Measurements from ENCODE around the gene PPP1R12A. TPM values are rescaled to one million over a fixed set of nuclear protein-coding genes. Genes with fewer than 3 reads are reported as not detected.

The PPP1R12A gene
- total and polyA plus RNA-seq, 4 donors = 13.2 to 250 (median 38.2) TPM

GRCh38 chr12:79835377-79835843, 99.5 kb downstream of the PPP1R12A start:
- TF ChIP-seq CTCF (IDR thresholded peaks at IDR 0.05; ENCODE audit: control extremely low read depth, extremely low read depth) = no peak

GRCh38 chr12:79834712-79835376, 100.1 kb downstream of the PPP1R12A start:
- Histone ChIP-seq H3K27ac (ENCODE audit: low read depth in 1 of 2, low read length in 1 of 2) (no peak overlapping the region), H3K4me1 (ENCODE audit: control insufficient read depth in 5 of 5, insufficient read depth in 5 of 5, low read length in 5 of 5) (peaks cover 0 to 14% (median 0%) of the 10 kb centered on the region in 5 donors), H3K27me3 (ENCODE audit: control insufficient read depth in 3 of 3, insufficient read depth in 3 of 3, low read length in 2 of 3) (no peaks in the 10 kb centered on the region), H3K36me3 (ENCODE audit: control insufficient read depth in 4 of 4, insufficient read depth in 4 of 4, low read length in 4 of 4) (peaks cover 0 to 12% (median 9%) of the 10 kb centered on the region in 4 donors), H3K9me3 (ENCODE audit: control insufficient read depth in 4 of 4, insufficient read depth in 3 of 4, low read length in 3 of 4) (peaks cover 0 to 7% (median 3%) of the 10 kb centered on the region in 4 donors), H3K4me3 (no peak overlapping the region), H3K9ac (ENCODE audit: insufficient read depth in 1 of 2, low read length in 2 of 2) (no peak overlapping the region)
- WGBS, 2 donors = 90 to 98% methylated on average over 3 of the region's 3 CpGs
- no peak for TF ChIP-seq CTCF (IDR thresholded peaks at IDR 0.05; ENCODE audit: control extremely low read depth, extremely low read depth)
- ATAC-seq (ENCODE audit: insufficient read depth, low FRiP score) (no peak), DNase-seq (no peak)

More at GRCh38 chr12:79835377-79835843, 99.5 kb downstream of the PPP1R12A start:
- no peak overlapping the region for H3K9ac ChIP-seq (ENCODE audit: insufficient read depth in 1 of 2, low read length in 2 of 2)
- H3K9me3 ChIP-seq (ENCODE audit: control insufficient read depth in 4 of 4, insufficient read depth in 3 of 4, low read length in 3 of 4) = peaks cover 0 to 7% (median 3%) of the 10 kb centered on the region in 4 donors
- no peak overlapping the region for H3K27ac ChIP-seq (ENCODE audit: low read depth in 1 of 2, low read length in 1 of 2)
- ATAC-seq (ENCODE audit: insufficient read depth, low FRiP score) (no peak), DNase-seq (no peak)
- peaks cover 0 to 14% (median 0%) of the 10 kb centered on the region in 5 donors for H3K4me1 ChIP-seq (ENCODE audit: control insufficient read depth in 5 of 5, insufficient read depth in 5 of 5, low read length in 5 of 5)
- WGBS, 2 donors = 95 to 96% methylated on average over 2 of the region's 2 CpGs
- H3K36me3 ChIP-seq (ENCODE audit: control insufficient read depth in 4 of 4, insufficient read depth in 4 of 4, low read length in 4 of 4) = peaks cover 0 to 17% (median 9%) of the 10 kb centered on the region in 4 donors
- H3K27me3 ChIP-seq (ENCODE audit: control insufficient read depth in 3 of 3, insufficient read depth in 3 of 3, low read length in 2 of 3) = no peaks in the 10 kb centered on the region
- H3K4me3 ChIP-seq = no peak overlapping the region

GRCh38 chr12:79830440-79830839, 104.5 kb downstream of the PPP1R12A start:
- no peak for TF ChIP-seq CTCF (IDR thresholded peaks at IDR 0.05; ENCODE audit: control extremely low read depth, extremely low read depth)
- ATAC-seq (ENCODE audit: insufficient read depth, low FRiP score) (no peak), DNase-seq (no peak)
- H3K9ac ChIP-seq (ENCODE audit: insufficient read depth in 1 of 2, low read length in 2 of 2) = no peak overlapping the region
- no peaks in the 10 kb centered on the region for H3K9me3 ChIP-seq (ENCODE audit: control insufficient read depth in 4 of 4, insufficient read depth in 3 of 4, low read length in 3 of 4)
- H3K36me3 ChIP-seq (ENCODE audit: control insufficient read depth in 4 of 4, insufficient read depth in 4 of 4, low read length in 4 of 4) = peaks cover 0 to 10% (median 8%) of the 10 kb centered on the region in 4 donors
- H3K27ac ChIP-seq (ENCODE audit: low read depth in 1 of 2, low read length in 1 of 2) = no peak overlapping the region
- no peaks in the 10 kb centered on the region for H3K27me3 ChIP-seq (ENCODE audit: control insufficient read depth in 3 of 3, insufficient read depth in 3 of 3, low read length in 2 of 3)
- H3K4me3 ChIP-seq = no peak overlapping the region
- H3K4me1 ChIP-seq (ENCODE audit: control insufficient read depth in 5 of 5, insufficient read depth in 5 of 5, low read length in 5 of 5) = peaks cover 0 to 18% (median 0%) of the 10 kb centered on the region in 5 donors
- 52 to 58% methylated on average over 2 of the region's 2 CpGs for WGBS, 2 donors
